Retinal pigment epithelial cell (primary cell): Measurements from ENCODE around the gene STX18.

ENCODE experiments used
- DNase-seq: peaks from one replicate; pipeline ENCODE4 v3.0.0-alpha.2; 2010; ENCODE audit warnings: low read depth
- H3K4me3 ChIP-seq: 2 replicates; pipeline ENCODE4 v1.5.1; 2011; ENCODE audit warnings: mild to moderate bottlenecking, low read length, control low read depth, moderate library complexity
- TF ChIP-seq, protein P1 (sequence below): conservative IDR thresholded peaks from 2 replicates; pipeline ENCODE4 v1.5.1; 2011; ENCODE audit warnings: low read depth, low read length, control low read depth, inconsistent platforms

STX18 gene

DNA sequence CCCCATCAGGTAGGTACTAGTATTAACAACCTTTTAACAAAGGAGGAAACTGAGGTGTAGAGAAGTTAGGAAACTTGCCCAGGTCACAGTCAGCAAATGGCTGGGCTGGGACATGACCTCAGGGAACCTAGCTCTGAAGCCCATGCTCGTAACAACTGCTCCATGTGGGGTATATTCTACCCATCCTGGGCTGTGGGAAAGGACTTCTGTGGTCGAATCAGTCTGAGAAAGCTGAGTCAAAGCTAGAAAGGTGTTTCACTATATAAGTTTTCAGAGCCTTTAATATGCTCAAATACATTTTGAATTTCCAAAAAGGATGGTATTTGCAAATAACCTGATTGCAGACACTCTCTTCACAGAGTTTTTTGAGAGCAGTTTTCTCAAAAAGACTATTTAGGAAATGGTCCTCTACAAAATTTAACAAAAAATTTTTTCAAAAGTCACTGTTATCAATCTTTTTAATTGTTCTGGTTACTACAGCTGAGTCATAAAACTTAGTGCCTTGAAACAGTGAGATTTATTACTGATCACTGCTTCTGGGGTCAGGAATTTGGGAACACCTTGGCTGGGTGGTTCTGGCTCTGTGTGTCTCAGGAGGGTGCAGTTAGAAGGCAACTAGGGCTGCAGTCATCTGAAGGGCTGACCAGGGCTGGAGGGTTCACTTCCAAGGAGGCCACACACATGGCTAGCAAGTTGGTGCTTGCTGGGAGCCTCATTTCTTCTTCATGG, 101.4 kb downstream of the STX18 start:
- H3K4me3 ChIP-seq = no peak overlapping the region
- TF ChIP-seq, protein P1, sequence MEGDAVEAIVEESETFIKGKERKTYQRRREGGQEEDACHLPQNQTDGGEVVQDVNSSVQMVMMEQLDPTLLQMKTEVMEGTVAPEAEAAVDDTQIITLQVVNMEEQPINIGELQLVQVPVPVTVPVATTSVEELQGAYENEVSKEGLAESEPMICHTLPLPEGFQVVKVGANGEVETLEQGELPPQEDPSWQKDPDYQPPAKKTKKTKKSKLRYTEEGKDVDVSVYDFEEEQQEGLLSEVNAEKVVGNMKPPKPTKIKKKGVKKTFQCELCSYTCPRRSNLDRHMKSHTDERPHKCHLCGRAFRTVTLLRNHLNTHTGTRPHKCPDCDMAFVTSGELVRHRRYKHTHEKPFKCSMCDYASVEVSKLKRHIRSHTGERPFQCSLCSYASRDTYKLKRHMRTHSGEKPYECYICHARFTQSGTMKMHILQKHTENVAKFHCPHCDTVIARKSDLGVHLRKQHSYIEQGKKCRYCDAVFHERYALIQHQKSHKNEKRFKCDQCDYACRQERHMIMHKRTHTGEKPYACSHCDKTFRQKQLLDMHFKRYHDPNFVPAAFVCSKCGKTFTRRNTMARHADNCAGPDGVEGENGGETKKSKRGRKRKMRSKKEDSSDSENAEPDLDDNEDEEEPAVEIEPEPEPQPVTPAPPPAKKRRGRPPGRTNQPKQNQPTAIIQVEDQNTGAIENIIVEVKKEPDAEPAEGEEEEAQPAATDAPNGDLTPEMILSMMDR = no peak
- DNase-seq = no peak

DNA sequence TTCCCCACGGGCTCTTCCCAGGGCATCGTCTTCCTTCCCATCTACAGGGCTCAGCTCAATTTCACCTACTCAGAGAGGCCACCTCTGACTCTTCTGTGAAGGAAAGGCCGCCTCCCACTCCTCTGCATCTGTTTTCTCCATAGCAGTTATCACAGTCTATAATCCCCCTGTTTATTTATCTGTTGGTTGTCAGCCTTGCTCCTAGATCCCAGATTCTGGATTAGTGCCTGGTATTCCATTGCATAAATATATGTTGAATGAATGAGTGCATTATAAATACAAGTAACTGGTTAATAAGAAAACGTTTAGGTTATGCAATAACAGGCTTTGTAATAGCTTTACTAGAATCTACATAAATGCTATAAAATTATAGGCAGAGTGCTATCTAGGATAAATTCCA, 102.1 kb downstream of the STX18 start:
- no peak overlapping the region for H3K4me3 ChIP-seq
- no peak for DNase-seq
- TF ChIP-seq, protein P1 = no peak

DNA sequence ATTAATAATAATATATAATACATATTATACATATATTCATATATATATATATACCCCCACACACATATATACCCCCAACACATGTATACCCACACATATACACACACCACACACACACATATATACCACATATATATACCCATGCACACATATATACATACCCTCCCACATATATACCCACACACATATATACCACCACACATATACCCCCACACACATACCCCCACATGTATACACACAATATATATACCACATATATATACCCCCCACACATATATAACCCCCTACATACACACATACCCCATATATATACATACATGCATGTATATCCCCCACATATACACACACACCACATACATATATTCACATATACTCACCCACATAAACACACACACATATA, 103.0 kb downstream of the STX18 start:
- no peak for DNase-seq
- TF ChIP-seq, protein P1 = no peak
- no peak overlapping the region for H3K4me3 ChIP-seq

DNA sequence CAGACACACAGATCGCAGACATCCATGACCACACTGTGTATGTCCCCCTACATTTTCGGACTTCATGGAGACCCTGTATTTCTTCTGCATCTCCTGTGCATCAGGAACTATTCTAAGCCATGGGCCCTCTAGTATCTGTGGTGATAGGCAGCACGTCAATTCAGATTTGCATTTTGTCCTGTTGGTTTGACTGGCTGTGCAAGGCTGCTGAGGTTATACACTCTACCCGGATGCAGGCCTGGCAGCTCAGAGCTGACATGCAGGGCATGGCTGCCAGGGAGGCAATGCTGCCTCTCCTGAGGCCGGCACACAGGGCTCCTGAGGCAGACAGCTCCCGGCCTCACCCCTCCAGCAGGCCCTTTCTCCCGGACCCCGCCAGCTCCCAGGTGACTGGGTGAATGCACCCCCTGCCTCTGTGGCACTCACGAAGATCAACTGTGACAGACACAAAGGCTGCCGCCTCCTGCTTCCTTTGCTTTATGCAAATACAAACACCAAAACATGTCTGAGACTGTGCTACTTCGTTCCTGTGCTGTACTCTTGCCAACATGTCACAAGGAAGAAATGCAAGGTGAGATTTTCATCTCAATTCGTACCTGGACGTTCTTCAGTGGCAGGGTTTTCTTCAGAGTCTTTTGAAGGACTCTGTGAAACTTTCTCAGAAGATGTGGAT, 103.9 kb downstream of the STX18 start:
- TF ChIP-seq, protein P1 = no peak
- H3K4me3 ChIP-seq = no peak overlapping the region
- no peak for DNase-seq

DNA sequence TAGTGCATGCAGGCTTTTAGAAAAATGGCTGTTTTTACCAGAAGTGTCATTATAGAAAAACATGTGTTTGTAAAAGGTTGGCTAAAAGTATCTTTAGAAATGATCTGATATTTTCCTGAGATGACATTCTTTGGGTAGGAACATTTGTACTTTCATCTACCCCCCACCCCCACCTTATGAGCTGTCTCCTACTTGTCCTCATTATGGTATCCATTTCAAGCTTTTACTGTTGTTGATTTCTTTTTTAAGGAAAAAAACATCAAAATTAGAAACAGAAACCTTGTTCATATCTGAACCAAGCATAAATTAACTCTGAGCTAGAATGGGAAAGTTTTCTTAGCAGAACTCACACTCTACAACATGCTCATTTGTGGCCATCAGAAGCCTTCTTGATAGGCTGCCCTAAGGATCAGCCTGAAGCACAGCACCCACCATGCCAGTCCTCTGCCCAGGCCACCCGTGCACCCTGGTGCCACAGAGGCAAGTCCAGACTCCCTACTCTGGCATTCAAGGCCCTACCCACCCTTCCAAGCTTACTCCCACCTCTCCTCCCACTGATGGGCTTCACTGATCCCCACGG, 105.5 kb downstream of the STX18 start:
- DNase-seq = no peak
- no peak overlapping the region for H3K4me3 ChIP-seq
- TF ChIP-seq, protein P1 = no peak

DNA sequence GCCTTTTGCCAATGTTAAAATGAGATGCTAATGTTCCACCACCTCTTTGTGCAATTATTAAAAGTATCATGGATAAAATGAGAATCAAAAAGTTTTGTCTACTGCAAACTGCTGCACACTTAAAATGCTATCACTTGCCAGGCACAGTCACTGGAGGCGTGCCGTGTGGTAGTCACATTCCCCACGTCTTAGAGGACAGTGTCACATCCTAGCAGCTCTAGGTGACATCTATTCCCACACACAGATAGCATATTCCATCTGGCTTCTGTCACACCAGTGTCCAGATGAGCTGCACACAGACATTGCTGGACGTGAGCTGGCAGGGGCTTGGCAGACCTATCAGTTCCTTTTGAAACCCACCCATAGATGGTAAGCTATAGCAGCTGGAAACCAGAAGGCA, 107.9 kb downstream of the STX18 start:
- TF ChIP-seq, protein P1 = no peak
- no peak for DNase-seq

More for the DNA sequence above, 107.9 kb downstream of the STX18 start:
- no peak overlapping the region for H3K4me3 ChIP-seq
